SIG-M5 treated with dmso at 0.1 percent for 504 hours (cell line): Measurements from ENCODE around the gene TSC22D4.
"Not testable (repeated sequence)": the region's sequence is repeated elsewhere in the genome, so short reads cannot be mapped to it uniquely, and the experiment has no call there.

Experiments used
- DNase-seq: peaks from one replicate; lab custom pipeline; 2025; ENCODE audit not compliant: unreplicated experiment; lab: John Stamatoyannopoulos, UW

The TSC22D4 gene

GRCh38 chr7:100476101-100476780 lies 2.8 kb downstream of the TSC22D4 start:
- peak; percentile 21 for DNase-seq

GRCh38 chr7:100475549-100475948 lies 3.5 kb downstream of the TSC22D4 start:
- DNase-seq, result no peak

GRCh38 chr7:100472854-100473499 lies 6.0 kb downstream of the TSC22D4 start:
- no peak for DNase-seq

- DNase-seq, result no peak
Observed at GRCh38 chr7:100472121-100472851, 6.7 kb downstream of the TSC22D4 start.

- DNase-seq, result no peak
Observed at GRCh38 chr7:100471021-100471420, 8.0 kb downstream of the TSC22D4 start.

- peak; percentile 44 for DNase-seq
Observed at GRCh38 chr7:100469227-100470044, 9.6 kb downstream of the TSC22D4 start.

GRCh38 chr7:100467638-100468373 lies 11.2 kb downstream of the TSC22D4 start:
- DNase-seq, result no peak

GRCh38 chr7:100466653-100467605 lies 12.1 kb downstream of the TSC22D4 start:
- DNase-seq, result no peak

- DNase-seq, result no peak
Observed at GRCh38 chr7:100465702-100466311, 13.2 kb downstream of the TSC22D4 start.

GRCh38 chr7:100465299-100465698 lies 13.7 kb downstream of the TSC22D4 start:
- no peak for DNase-seq

GRCh38 chr7:100464791-100465190 lies 14.2 kb downstream of the TSC22D4 start:
- DNase-seq, result no peak

GRCh38 chr7:100464210-100464660 lies 14.8 kb downstream of the TSC22D4 start, which contains the start of gene SPACDR:
SPACDR (minus strand) TSS chr7:100464260; CDS start chr7:100464025, 235 bp downstream.
- no peak for DNase-seq

GRCh38 chr7:100457033-100457432 lies 22.0 kb downstream of the TSC22D4 start:
- no peak for DNase-seq

GRCh38 chr7:100456562-100456961 lies 22.5 kb downstream of the TSC22D4 start:
- DNase-seq, result no peak

- DNase-seq, result no peak
Observed at GRCh38 chr7:100455206-100455605, 23.8 kb downstream of the TSC22D4 start.

GRCh38 chr7:100453854-100454253 lies 25.2 kb downstream of the TSC22D4 start:
- DNase-seq, result not testable (repeated sequence)

- DNase-seq, result no peak
Observed at GRCh38 chr7:100452513-100452912, 26.5 kb downstream of the TSC22D4 start.

GRCh38 chr7:100449190-100449795 lies 29.7 kb downstream of the TSC22D4 start:
- no peak for DNase-seq
